Measurements from ENCODE around the gene BCL11B.

Gene BCL11B

DNA sequence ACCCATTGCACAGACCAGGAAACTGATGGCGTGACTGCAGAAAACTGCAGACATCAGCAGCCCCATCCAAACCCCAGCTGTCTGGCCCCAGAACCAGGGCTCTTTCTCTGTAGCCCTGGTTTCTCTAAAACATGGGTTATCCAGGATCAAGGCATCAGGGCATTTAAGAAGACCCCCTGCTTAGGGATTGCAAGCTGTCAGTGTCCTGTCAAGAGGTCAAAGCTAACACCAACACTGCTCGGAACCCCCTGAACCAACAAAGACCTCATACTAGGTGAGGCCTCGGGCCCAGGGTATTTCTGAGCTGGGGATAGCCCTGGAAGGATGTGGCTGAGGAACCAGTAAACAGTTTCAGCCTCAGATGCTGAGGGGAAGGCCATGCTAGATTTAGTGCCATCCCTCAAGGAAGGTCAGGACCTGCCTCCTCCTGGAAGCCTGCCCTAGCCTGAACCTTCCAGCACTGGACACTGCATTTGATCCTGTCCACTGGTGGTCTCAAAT, 39.2 kb downstream of the BCL11B start:
- Histone ChIP-seq H3K79me2 (ENCODE audit: insufficient read depth, low read length) (no peaks in the 10 kb centered on the region), H2AFZ (ENCODE audit: low read depth, low read length, severe bottlenecking) (no peak overlapping the region), H3K4me3 (ENCODE audit: insufficient read depth, low read length, poor library complexity, severe bottlenecking) (no peak overlapping the region), H4K20me1 (ENCODE audit: low read depth, low read length) (no peaks in the 10 kb centered on the region), H3K9me3 (ENCODE audit: insufficient read depth, low read length) (no peaks in the 10 kb centered on the region), H3K9me2 (replicated peaks; ENCODE audit: insufficient read depth, low read length) (no peaks in the 10 kb centered on the region), H3K27ac (ENCODE audit: low read depth, low read length) (no peak overlapping the region), H3K9ac (ENCODE audit: low read length) (no peak overlapping the region), H3K27me3 (ENCODE audit: low read length) (no peaks in the 10 kb centered on the region), H3K36me3 (ENCODE audit: low read length) (no peaks in the 10 kb centered on the region), H3K4me2 (ENCODE audit: low read depth, low read length, poor library complexity, severe bottlenecking) (no peak overlapping the region), H3F3A (ENCODE audit: insufficient read depth) (no peaks in the 10 kb centered on the region)
- TF ChIP-seq, protein P1, sequence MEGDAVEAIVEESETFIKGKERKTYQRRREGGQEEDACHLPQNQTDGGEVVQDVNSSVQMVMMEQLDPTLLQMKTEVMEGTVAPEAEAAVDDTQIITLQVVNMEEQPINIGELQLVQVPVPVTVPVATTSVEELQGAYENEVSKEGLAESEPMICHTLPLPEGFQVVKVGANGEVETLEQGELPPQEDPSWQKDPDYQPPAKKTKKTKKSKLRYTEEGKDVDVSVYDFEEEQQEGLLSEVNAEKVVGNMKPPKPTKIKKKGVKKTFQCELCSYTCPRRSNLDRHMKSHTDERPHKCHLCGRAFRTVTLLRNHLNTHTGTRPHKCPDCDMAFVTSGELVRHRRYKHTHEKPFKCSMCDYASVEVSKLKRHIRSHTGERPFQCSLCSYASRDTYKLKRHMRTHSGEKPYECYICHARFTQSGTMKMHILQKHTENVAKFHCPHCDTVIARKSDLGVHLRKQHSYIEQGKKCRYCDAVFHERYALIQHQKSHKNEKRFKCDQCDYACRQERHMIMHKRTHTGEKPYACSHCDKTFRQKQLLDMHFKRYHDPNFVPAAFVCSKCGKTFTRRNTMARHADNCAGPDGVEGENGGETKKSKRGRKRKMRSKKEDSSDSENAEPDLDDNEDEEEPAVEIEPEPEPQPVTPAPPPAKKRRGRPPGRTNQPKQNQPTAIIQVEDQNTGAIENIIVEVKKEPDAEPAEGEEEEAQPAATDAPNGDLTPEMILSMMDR (IDR thresholded peaks at IDR 0.05; ENCODE audit: insufficient read depth, low read length, poor library complexity, severe bottlenecking): no peak
- TF ChIP-seq EZH2phosphoT487 (conservative IDR thresholded peaks at IDR 0.05; ENCODE audit: low read length): no peak

DNA sequence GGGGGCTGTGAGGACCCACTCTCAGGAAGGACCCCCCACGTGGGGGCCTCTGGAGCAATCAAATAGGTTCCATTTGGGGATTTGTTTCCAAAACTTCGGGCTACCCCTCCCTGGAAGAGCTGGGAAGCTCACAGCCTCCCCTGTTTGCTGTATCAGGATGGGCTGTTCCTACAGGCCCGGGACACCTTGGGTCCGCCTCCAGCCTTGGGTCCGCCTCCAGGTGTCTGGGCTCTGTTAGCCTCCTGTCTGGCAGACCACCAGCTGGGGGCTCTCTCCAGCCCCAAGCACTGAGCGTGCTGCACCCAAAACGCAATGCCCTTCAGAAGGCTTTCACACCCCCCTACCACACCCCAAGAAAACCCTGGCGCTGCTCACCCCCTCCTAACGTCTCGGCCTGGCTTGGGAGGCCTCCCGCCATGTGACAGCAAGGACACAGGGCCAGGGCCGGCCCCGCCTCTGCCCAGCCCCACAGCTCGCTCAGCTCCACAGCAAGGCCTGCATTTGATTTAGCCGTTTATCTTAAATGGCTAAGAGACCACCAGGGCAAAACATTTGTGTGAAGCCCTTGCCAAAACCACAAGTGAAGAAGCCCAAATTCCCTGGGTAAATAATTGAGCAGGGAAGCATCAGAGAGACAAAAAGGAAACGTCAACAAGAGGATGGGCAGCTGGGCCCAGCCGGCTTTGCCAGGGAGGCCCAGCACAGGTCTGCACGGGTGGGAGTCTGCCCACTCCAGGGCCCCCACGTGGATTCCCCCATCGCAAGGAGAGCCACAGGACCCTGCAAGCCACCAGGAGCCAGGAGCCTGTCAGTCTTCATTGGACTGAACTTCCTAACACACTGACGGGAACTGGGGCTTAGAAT, 39.9 kb downstream of the BCL11B start:
- no peak overlapping the region for H3K4me2 ChIP-seq (ENCODE audit: low read depth, low read length, poor library complexity, severe bottlenecking)

DNA sequence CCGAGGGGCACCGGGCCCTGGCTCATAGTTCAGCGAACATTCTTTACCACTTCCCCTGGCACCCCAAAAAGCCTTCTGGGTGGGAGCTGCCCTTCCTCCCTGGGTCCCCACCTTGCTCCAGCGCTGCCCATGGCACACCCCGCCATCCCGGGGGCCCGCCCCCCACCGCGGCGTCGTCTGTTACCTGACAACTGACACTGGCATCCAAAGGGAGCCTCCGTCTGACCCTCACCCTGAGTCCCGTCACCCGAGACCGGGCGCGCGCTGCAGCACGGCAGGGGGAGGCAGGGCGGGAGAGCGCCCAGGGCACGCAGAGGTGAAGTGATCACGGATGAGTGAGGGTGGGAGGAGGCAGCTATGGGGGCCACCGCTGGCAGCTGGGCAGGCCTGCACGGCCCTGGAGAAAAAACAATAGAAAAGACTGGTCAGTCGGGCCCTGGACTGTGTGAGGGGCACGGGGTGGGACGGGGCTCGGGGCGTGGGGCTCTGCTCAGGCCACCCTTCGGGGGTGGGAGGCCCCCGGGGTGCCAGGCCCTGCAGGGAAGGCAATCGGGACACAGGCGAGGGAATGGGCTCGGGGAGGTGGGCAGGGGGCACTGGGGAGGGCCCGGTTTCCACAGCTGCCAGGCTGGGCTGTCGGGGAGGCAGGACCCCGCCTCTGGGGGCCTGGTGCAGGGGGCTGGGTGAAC, 40.7 kb downstream of the BCL11B start:
- no peak overlapping the region for H3K4me2 ChIP-seq (ENCODE audit: low read depth, low read length, poor library complexity, severe bottlenecking)
- no peaks in the 10 kb centered on the region for H3K79me2 ChIP-seq (ENCODE audit: insufficient read depth, low read length)
- TF ChIP-seq, protein P1 (IDR thresholded peaks at IDR 0.05; ENCODE audit: insufficient read depth, low read length, poor library complexity, severe bottlenecking): no peak
- TF ChIP-seq EZH2phosphoT487 (conservative IDR thresholded peaks at IDR 0.05; ENCODE audit: low read length): no peak
- H3K9ac ChIP-seq (ENCODE audit: low read length): no peak overlapping the region
- H2AFZ ChIP-seq (ENCODE audit: low read depth, low read length, severe bottlenecking): no peak overlapping the region
- H3K27me3 ChIP-seq (ENCODE audit: low read length): no peaks in the 10 kb centered on the region
- H3K27ac ChIP-seq (ENCODE audit: low read depth, low read length): no peak overlapping the region
- no peaks in the 10 kb centered on the region for H3F3A ChIP-seq (ENCODE audit: insufficient read depth)
- H4K20me1 ChIP-seq (ENCODE audit: low read depth, low read length): no peaks in the 10 kb centered on the region
- H3K36me3 ChIP-seq (ENCODE audit: low read length): no peaks in the 10 kb centered on the region
- H3K9me2 ChIP-seq (replicated peaks; ENCODE audit: insufficient read depth, low read length): no peaks in the 10 kb centered on the region
- no peaks in the 10 kb centered on the region for H3K9me3 ChIP-seq (ENCODE audit: insufficient read depth, low read length)
- no peak overlapping the region for H3K4me3 ChIP-seq (ENCODE audit: insufficient read depth, low read length, poor library complexity, severe bottlenecking)

More for the DNA sequence above, 39.9 kb downstream of the BCL11B start:
- no peak overlapping the region for H2AFZ ChIP-seq (ENCODE audit: low read depth, low read length, severe bottlenecking)
- TF ChIP-seq, protein P1 (IDR thresholded peaks at IDR 0.05; ENCODE audit: insufficient read depth, low read length, poor library complexity, severe bottlenecking): no peak
- no peak for TF ChIP-seq EZH2phosphoT487 (conservative IDR thresholded peaks at IDR 0.05; ENCODE audit: low read length)
- H3K27me3 ChIP-seq (ENCODE audit: low read length): no peaks in the 10 kb centered on the region
- no peak overlapping the region for H3K27ac ChIP-seq (ENCODE audit: low read depth, low read length)
- H3F3A ChIP-seq (ENCODE audit: insufficient read depth): no peaks in the 10 kb centered on the region
- no peaks in the 10 kb centered on the region for H3K36me3 ChIP-seq (ENCODE audit: low read length)
- no peaks in the 10 kb centered on the region for H3K79me2 ChIP-seq (ENCODE audit: insufficient read depth, low read length)
- H3K4me3 ChIP-seq (ENCODE audit: insufficient read depth, low read length, poor library complexity, severe bottlenecking): no peak overlapping the region
- H3K9me3 ChIP-seq (ENCODE audit: insufficient read depth, low read length): no peaks in the 10 kb centered on the region
- no peaks in the 10 kb centered on the region for H4K20me1 ChIP-seq (ENCODE audit: low read depth, low read length)
- no peak overlapping the region for H3K9ac ChIP-seq (ENCODE audit: low read length)
- no peaks in the 10 kb centered on the region for H3K9me2 ChIP-seq (replicated peaks; ENCODE audit: insufficient read depth, low read length)

Measured in SU-DHL-6 (cell line).